IPS-NIHi7 (cell line): Measurements from ENCODE around the gene TRIM72.
"Not testable (repeated sequence)": the region's sequence is repeated elsewhere in the genome, so short reads cannot be mapped to it uniquely, and the experiment has no call there.

Experiments used
- DNase-seq: peaks from one replicate; pipeline ENCODE4 v3.0.0; 2012; ENCODE audit warnings: mixed read lengths; ENCODE audit errors: extremely low spot score

Gene TRIM72

GRCh38 chr16:31190818-31191444 is 23.0 kb upstream of the TRIM72 start:
- DNase-seq, result no peak

- DNase-seq, result no peak
Observed at GRCh38 chr16:31191697-31192428, 22.1 kb upstream of the TRIM72 start.

GRCh38 chr16:31192856-31193642 is 20.9 kb upstream of the TRIM72 start:
- no peak for DNase-seq

DNA sequence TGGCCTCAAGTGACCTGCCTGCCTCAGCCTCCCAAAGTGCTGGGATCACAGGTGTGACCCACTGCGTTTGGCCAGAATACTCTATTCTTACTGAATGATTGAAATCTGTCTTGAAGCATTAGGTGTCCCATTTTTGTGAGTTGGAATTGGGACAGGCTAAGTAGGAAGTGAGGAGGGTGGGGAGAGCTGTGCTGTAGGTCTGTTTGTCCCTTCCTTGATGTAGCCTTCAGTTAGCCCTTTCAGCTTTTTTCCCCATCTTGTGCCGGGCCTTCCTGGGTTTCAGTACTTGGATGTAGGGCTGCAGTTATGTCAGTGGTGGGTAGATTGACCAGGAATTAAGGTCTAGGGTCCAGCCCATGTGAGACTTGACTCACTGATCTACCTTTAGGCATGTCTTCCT is 20.0 kb upstream of the TRIM72 start:
- DNase-seq, result no peak

- no peak for DNase-seq
Observed at GRCh38 chr16:31194898-31195297, 19.0 kb upstream of the TRIM72 start.

GRCh38 chr16:31195861-31196260 is 18.1 kb upstream of the TRIM72 start:
- not testable (repeated sequence) for DNase-seq

DNA sequence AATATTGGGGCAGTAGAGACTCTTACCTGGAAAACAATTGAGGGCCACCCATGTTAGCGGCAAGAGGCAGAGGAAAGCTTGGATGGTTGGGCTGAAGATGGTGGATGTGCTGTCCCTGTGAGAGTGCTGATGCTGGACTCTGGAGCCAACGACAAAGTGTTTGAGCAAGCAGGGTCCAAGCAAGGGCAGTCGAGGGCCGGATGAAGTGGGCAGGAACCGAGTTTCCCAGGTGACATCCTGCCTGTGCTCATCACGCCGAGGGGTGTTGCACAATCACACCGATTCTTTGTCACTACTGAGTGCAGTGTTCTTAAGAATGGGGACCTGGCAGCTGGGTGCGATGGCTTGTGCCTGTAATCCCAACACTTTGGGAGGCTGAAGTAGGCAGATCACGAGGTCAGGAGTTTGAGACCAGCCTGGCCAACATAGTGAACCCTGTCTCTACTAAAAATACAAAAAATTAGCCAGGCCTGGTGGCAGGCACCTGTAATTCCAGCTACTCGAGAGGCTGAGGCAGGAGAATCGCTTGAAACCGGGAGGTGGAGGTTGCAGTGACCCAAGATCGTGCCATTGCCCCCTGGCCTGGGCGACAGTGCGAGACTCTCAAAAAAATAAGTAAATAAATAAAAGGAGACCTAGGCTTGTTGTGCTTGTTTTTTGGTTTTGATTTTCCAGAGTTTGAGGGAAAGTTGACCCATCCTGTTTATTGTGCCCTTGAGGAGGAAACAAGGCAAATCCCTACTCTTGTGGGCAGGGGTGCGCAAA is 17.4 kb upstream of the TRIM72 start:
- no peak for DNase-seq

DNA sequence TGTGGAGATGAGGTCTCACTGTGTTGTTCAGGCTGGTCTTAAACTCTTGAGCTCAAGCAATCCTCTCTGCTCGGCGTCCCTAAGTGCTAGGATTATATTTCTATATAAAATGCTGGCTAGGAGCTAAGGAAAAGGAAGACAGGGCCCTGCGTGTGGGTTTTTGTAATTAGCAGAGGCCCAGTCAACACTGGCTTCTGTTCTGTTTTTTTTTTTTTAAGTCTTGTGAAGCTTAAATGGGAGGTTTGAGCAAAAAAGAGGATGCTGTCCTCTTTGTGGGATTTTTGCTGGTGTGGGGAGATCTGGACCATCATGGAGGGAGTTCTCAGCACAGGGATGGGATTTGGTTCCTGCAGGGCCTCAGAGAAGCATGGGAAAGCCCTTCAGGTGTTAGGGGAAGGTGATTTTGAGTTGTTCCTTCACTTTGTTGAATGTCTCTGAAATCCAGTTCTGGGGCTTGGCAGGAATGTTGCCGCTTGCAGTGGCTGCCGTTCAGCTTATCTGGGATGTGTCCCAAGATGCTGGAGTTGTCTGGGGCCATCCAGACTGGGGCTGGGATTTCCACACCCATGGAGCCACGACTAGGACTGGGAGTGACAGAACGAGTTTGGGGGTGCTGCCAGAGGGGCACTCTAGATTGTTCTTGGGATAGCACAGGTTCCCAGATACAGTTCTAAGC is 15.6 kb upstream of the TRIM72 start:
- no peak for DNase-seq

- DNase-seq, result no peak
Observed at GRCh38 chr16:31199430-31200041, 14.4 kb upstream of the TRIM72 start.

DNA sequence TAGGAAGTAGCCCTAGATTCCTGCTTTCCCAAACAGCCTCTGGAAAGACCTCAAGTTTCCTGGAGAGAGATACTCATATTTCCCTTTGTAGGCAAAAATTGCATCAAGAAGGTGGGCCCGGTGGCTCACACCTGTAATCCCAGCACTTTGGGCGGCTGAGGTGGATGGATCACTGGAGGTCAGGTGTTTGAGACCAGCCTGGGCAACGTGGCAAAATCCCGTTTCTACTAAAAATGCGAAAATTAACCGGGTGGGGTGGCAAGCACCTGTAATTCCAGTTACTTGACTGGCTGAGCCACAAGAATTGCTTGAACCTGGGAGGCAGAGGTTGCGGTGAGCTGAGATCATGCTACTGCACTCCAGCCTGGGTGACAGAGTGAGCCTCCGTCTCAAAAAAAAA is 13.8 kb upstream of the TRIM72 start:
- not testable (repeated sequence) for DNase-seq

- no peak for DNase-seq
Observed at GRCh38 chr16:31200821-31201568, 12.9 kb upstream of the TRIM72 start.

DNA sequence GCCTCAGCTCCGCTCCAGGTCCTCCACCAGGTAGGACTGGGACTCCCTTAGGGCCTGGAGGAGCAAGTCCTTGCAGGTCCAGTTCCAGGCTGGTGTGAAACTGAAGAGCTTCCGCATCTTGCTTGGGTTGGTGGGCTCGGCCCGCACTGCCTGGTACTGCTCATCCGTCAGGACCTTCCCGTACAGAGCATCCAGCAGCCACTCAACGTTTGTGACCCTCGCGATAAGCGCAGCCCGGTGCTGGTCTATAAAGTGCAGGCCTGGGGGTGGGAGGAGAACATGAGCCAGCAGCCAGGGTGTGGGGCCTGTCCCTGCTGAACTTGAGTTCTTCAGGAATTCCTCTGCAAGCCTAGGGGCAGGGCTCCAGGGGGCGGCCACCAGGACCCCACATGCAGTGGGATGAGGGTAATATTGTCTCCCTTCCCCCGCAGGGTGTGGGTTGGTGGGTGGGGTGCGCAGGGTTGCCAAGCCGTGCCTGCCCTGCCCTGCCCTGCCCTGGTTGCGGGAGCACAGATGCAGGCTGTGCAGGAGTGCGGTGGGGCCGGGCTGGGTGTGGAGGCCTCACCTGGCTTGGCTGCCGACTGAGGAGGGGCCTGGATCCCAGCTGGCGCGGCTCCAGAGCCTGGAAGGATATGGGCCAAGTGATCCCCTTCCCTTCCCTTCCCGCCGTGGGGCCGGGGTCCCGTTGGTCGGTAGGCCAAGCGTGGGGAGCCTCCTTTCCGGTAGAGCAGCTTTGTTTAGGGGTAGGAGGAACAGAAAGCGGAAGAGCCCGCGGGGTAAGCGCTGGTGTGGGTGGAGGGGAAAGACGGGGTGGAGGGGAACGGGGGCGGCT is 12.1 kb upstream of the TRIM72 start:
- peak; percentile 59 for DNase-seq

- DNase-seq, result peak; percentile 54
Observed at GRCh38 chr16:31202414-31203375, 11.2 kb upstream of the TRIM72 start, which contains the start of gene PYCARD. Gene PYCARD (minus strand): TSS chr16:31202760. CDS start chr16:31202690, 70 bp downstream.

DNA sequence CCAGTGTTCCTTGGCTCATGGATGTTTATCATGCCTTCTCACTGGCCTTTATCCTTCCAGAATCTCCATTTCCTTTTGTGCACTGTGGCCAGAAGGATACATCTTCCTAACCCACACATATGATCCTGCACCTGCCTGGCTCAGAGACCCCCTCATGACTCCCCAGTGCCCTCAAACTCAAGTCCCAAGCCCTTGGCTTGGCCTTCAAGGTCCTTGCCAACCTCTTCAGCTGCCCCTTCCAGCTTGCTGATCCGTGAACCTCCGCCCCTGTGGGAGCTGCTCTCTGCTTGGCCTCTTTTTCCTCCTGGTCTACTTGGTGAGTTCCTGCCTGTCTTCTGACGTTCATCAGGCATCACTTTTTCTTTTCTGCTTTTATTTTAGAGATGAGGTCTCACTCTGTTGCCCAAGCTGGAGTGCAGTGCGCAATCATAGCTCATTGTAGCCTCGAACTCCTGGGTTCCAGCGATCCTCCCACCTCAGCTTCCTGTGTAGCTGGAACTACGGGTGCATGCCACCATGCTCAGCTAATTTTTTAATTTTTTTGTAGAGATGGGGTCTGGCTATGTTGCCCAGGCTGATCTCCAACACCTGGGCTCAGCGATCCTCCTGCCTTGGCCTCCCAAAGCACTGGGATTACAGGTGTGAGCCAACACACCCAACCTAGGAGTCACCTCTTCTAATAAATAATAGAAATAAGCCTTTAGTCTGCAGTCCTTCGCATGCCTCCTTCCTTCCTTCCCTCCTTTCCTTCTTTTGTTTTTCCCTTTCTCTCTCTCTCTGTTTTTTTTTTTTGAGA is 8.8 kb upstream of the TRIM72 start:
- no peak for DNase-seq

GRCh38 chr16:31206776-31207175 is 7.1 kb upstream of the TRIM72 start:
- no peak for DNase-seq

DNA sequence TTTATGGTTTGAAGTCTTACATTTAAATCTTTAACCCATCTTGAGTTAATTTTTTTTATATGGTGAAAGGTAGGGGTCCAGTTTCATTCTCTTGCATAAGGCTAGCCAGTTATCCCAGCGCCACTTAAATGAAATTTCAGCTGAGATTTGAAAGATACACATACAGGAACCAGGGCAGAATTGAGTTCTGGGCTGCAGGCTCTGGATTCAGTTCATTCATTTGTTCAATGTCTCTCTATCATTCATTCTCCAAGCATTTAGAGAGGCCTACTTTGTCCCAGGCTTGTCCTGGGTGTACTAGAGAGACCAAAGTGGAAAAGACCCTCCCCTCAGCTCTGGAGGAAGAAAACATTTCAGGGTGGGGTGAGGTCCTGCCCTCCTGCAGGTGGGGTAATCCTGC is 577 bp upstream of the TRIM72 start:
- no peak for DNase-seq

- peak; percentile 66 for DNase-seq
Observed at GRCh38 chr16:31214708-31215286, 878 bp downstream of the TRIM72 start.
